Ishikawa (cell line): ENCODE measurements around the gene LNP1.

Experiments
- CEBPB ChIP-seq: IDR thresholded peaks from 2 replicates; pipeline ENCODE4 v1.6.1; 2012
- CREB1 ChIP-seq: IDR thresholded peaks from 2 replicates; pipeline ENCODE4 v1.6.1; 2012; ENCODE audit warnings: low read depth
- EGR1 ChIP-seq: IDR thresholded peaks from 2 replicates; pipeline ENCODE4 v1.6.1; 2012
- EP300 ChIP-seq: IDR thresholded peaks from 2 replicates; pipeline ENCODE4 v1.6.1; 2012; ENCODE audit warnings: borderline replicate concordance
- FOXM1 ChIP-seq: IDR thresholded peaks from 2 replicates; pipeline ENCODE4 v1.6.1; 2012; ENCODE audit warnings: low read depth, borderline replicate concordance
- MAX ChIP-seq: IDR thresholded peaks from 2 replicates; pipeline ENCODE4 v1.6.1; 2012
- NFIC ChIP-seq: IDR thresholded peaks from 2 replicates; pipeline ENCODE4 v1.6.1; 2012
- RAD21 ChIP-seq: IDR thresholded peaks from 2 replicates; pipeline ENCODE4 v1.6.1; 2012; ENCODE audit warnings: low read depth
- TAF1 ChIP-seq: IDR thresholded peaks from 2 replicates; pipeline ENCODE4 v1.6.1; 2012; ENCODE audit warnings: low read depth, mild to moderate bottlenecking
- TCF12 ChIP-seq: IDR thresholded peaks from 2 replicates; pipeline ENCODE4 v1.6.1; 2012; ENCODE audit warnings: low read depth
- TEAD4 ChIP-seq: IDR thresholded peaks from 2 replicates; pipeline ENCODE4 v1.6.1; 2012
- USF1 ChIP-seq: IDR thresholded peaks from 2 replicates; pipeline ENCODE4 v1.6.1; 2012
- YY1 ChIP-seq: IDR thresholded peaks from 2 replicates; pipeline ENCODE4 v1.6.1; 2012; ENCODE audit warnings: low read depth
- ZBTB7A ChIP-seq: IDR thresholded peaks from 2 replicates; pipeline ENCODE4 v1.6.1; 2012; ENCODE audit warnings: low read depth
- TF ChIP-seq, protein P1 (sequence below): IDR thresholded peaks from 2 replicates; pipeline ENCODE4 v1.6.1; 2012; ENCODE audit warnings: low read depth, mild to moderate bottlenecking

Gene LNP1

GRCh38 chr3:100455841-100456550 lies 54.7 kb downstream of the LNP1 start:
- TF ChIP-seq TAF1 (no peak), MAX (no peak), YY1 (no peak), TCF12 (no peak), FOXM1 (no peak), USF1 (no peak), RAD21 (no peak), CREB1 (no peak), TEAD4 (no peak), EGR1 (no peak), NFIC (no peak), ZBTB7A (no peak), EP300 (no peak), CEBPB (no peak)
- TF ChIP-seq, protein P1, sequence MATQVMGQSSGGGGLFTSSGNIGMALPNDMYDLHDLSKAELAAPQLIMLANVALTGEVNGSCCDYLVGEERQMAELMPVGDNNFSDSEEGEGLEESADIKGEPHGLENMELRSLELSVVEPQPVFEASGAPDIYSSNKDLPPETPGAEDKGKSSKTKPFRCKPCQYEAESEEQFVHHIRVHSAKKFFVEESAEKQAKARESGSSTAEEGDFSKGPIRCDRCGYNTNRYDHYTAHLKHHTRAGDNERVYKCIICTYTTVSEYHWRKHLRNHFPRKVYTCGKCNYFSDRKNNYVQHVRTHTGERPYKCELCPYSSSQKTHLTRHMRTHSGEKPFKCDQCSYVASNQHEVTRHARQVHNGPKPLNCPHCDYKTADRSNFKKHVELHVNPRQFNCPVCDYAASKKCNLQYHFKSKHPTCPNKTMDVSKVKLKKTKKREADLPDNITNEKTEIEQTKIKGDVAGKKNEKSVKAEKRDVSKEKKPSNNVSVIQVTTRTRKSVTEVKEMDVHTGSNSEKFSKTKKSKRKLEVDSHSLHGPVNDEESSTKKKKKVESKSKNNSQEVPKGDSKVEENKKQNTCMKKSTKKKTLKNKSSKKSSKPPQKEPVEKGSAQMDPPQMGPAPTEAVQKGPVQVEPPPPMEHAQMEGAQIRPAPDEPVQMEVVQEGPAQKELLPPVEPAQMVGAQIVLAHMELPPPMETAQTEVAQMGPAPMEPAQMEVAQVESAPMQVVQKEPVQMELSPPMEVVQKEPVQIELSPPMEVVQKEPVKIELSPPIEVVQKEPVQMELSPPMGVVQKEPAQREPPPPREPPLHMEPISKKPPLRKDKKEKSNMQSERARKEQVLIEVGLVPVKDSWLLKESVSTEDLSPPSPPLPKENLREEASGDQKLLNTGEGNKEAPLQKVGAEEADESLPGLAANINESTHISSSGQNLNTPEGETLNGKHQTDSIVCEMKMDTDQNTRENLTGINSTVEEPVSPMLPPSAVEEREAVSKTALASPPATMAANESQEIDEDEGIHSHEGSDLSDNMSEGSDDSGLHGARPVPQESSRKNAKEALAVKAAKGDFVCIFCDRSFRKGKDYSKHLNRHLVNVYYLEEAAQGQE: no peak

DNA sequence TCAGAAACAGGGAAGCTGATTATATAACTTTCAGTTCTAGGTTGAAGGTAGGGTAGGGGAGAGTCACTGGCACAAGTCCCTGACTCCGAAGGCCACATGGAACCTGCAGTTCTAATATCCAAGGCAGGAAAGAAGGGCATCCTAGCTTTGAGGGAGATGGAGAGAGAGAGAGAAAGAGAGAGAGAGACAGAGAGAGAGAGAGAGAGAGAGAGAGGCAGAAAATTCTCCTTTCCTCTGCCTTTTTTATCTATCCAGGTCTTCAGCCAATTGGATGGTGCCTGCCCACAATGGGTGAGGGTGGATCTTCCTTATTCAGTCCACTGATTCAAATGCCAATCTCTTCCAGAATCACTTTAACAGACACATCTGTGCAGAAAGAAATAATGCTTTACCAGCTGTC lies 55.4 kb downstream of the LNP1 start:
- TF ChIP-seq EP300 (no peak), YY1 (no peak), RAD21 (no peak), FOXM1 (no peak), NFIC (no peak), EGR1 (no peak), TEAD4 (no peak), ZBTB7A (no peak)

DNA sequence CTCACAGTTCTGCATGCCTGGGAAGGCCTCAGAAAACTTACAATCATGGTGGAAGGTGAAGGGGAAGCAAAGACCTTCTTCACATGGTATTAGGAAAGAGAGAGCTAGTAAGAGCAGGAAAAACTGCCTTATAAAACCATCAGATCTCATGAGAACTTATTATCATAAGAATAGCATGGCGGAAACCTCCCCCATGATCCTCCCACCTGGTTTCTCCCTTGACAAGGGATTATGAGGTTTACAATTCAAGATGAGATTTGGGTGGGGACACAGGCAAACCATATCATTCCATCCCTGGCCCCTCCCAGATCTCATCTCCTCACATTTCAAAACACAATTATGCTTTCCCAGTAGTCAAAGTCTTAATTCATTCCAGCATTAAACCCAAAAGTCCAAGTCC lies 56.5 kb downstream of the LNP1 start:
- TF ChIP-seq, protein P1: no peak
- no peak for TF ChIP-seq TCF12
- no peak for TF ChIP-seq CEBPB
- TF ChIP-seq ZBTB7A: no peak
- no peak for TF ChIP-seq TEAD4
- no peak for TF ChIP-seq YY1
- no peak for TF ChIP-seq NFIC
- TF ChIP-seq RAD21: no peak
- TF ChIP-seq TAF1: no peak
- TF ChIP-seq USF1: no peak
- no peak for TF ChIP-seq EP300
- no peak for TF ChIP-seq CREB1
- TF ChIP-seq EGR1: no peak

- no peak for TF ChIP-seq EP300
- no peak for TF ChIP-seq EGR1
- no peak for TF ChIP-seq YY1
- no peak for TF ChIP-seq TEAD4
- TF ChIP-seq TAF1: no peak
- TF ChIP-seq USF1: no peak
- TF ChIP-seq CREB1: no peak
- no peak for TF ChIP-seq RAD21
- TF ChIP-seq, protein P1: no peak
- TF ChIP-seq CEBPB: no peak
- no peak for TF ChIP-seq NFIC
- no peak for TF ChIP-seq TCF12
- TF ChIP-seq FOXM1: no peak
- no peak for TF ChIP-seq MAX
- TF ChIP-seq ZBTB7A: no peak
These were observed 57.5 kb downstream of the LNP1 start for GRCh38 chr3:100458814-100459213.
